Upper lobe of left lung (tissue), 4 donors: ENCODE measurements around the gene PIK3IP1.

Source experiments
- CTCF ChIP-seq, 6 experiments: fragments of 450-650 bp in 4 of 6; fragments of 200-600 bp in 2 of 6; sonication (generic) in 2 of 6; IDR thresholded peaks; one replicate each; pipeline ENCODE4 v1.5.1; 2016 to 2019; ENCODE audit warnings: antibody characterized with exemption in 6 of 6
- EP300 ChIP-seq, 4 donors: sonication (generic); formaldehyde crosslinking; IDR thresholded peaks; one replicate each; pipeline ENCODE4 v1.5.1; 2017; ENCODE audit warnings: antibody characterized with exemption in 4 of 4, control low read depth in 2 of 4
- POLR2A ChIP-seq, 4 donors: fragments of 450-650 bp; IDR thresholded peaks; one replicate each; pipeline ENCODE4 v1.5.1; 2016 to 2017; ENCODE audit warnings: antibody characterized with exemption in 4 of 4, mild to moderate bottlenecking in 2 of 4
- POLR2AphosphoS5 ChIP-seq, 2 donors: sonication (generic); formaldehyde crosslinking; IDR thresholded peaks; one replicate each; pipeline ENCODE4 v1.5.1; 2017; ENCODE audit warnings: antibody characterized with exemption in 2 of 2

GRCh38 chr22:31302006-31302405 is 9.7 kb upstream of the PIK3IP1 start:
- TF ChIP-seq POLR2AphosphoS5 (IDR thresholded peaks at IDR 0.05) (no peak), CTCF (IDR thresholded peaks at IDR 0.05) (no peak), EP300 (IDR thresholded peaks at IDR 0.05) (no peak), POLR2A (IDR thresholded peaks at IDR 0.05) (no peak)
